Measurements from ENCODE around the gene BCAR1.
"Not testable (repeated sequence)": the region's sequence is repeated elsewhere in the genome, so short reads cannot be mapped to it uniquely, and the experiment has no call there.

Gene BCAR1

GRCh38 chr16:75222271-75222783 lies 29.1 kb downstream of the BCAR1 start:
- DNase-seq, result no peak

DNA sequence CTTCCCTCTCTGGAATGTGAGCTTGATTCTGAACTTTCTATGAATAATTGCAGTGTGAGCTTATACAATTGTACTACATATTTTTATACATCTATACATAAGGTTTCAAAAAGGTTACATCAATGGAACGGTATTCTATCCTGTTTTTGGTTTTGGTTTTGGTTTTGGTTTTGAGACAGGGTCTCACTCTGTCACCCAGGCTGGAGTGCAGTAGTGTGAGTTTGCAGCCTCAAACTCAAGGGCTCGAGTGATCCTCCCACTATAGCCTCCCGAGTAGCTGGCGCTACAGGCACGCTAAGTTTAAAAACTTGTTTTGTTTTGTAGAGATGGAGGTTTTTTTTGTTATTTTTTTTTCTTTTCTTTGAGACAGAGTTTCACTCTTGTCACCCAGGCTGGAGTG lies 31.6 kb downstream of the BCAR1 start:
- DNase-seq, result no peak

- DNase-seq, result no peak
Observed at GRCh38 chr16:75219088-75219487, 32.3 kb downstream of the BCAR1 start.

DNA sequence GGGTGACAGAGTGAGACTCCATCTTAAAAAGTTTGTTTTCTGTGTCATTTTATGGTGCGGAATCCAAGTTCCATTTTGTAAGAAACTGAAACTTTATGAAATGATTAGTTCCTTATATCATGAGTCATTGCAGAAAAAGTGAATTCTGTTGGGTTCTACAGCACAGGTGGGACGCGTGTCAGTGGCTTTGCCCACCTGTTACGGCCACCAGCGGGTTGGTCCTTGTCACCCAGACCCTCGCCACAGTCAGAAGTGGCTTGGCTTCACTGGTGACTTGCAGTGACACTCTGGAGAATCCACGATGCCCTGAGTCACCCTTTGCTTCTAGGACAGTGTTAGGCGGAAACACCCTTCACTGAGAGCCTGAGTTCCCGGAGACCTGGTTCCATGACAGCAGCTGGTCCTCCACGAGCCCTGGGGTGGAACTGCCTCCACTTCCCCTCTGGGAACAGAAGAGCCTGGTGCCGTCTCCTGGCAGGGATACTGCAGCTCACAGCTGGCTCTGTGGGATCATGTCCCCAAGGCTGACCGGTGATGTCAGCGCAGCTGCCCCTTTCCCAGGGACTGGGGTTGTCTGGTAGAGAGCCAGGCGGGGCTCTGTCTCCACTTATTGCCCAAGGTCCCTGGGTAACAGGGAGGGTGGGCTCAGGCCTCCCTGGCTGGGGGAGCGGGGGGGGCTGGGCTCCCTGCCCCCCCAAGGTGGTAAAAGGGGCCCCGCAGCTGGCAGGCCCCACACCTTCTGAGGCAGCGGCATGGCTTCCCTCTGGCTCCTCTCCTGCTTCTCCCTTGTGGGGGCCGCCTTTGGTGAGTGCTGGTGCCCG lies 33.0 kb downstream of the BCAR1 start, which contains the start of gene CTRB1:
Gene CTRB1 (plus strand): TSS at position 733 of the 821 bp plus-strand sequence. CDS start 20 bp downstream, at position 753.
- no peak for DNase-seq

DNA sequence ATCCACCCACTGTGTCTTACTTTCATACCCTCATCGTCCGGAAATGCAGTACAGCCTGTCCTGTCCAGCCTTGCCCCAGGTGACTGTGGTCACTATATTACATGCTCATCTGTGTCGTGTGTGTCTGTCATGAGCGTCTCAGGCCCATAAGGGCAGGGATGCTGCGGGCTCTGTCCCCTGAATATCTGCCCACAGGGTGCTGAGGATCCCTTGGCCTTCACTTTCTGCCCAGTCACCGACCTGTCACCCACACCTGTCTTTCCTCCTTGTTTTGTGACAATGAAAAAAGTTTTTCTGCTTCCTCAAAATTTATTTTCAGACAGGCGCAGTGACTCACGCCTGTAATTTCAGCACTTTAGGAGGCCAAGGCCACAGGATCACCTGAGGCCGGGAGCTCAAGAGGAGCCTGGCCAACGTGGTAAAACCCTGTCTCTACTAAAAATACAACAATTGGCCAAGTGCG lies 34.0 kb downstream of the BCAR1 start:
- DNase-seq, result no peak

- no peak for DNase-seq
Observed at GRCh38 chr16:75216576-75216975, 34.8 kb downstream of the BCAR1 start.

- no peak for DNase-seq
Observed at GRCh38 chr16:75216127-75216526, 35.3 kb downstream of the BCAR1 start.

GRCh38 chr16:75211286-75211685 lies 40.1 kb downstream of the BCAR1 start:
- not testable (repeated sequence) for DNase-seq

DNA sequence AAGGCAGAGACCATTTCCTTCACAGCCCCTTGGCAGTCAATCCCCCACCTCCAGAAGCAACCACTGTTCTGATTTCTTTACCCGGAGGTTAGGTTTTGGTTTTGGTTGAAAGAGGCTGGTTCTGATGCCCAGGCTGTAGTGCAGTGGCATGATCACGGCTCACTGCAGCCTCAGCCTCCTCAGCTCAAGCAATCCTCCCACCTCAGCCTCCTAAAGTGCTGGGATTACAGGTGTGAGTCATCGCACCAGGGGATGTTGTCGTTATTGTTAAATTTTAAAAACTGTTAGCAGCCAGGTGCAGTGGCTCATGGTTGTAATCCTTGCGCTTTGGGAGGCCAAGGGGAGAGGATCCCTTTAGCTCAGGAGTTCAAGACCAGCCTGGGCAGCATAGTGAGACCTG lies 41.5 kb downstream of the BCAR1 start:
- DNase-seq, result no peak

DNA sequence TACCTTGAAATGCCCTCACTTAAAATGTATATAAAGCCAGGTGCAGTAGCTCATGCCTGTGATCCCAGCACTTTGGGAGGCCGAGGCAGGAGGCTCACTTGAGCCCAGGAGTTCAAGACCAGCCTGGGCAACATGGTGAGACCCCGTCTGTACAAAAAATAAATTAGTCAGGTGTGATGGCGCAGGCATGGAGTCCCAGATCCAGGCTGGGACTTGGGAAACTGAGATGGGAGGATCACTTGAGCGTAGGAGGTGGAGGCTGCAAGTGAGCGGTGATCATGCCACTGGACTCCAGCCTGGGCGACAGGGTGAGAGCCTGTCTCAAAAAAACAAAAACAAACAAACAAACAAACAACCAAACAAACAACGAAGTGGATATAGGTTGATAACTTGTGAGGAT lies 41.9 kb downstream of the BCAR1 start:
- not testable (repeated sequence) for DNase-seq

- DNase-seq, result no peak
Observed at GRCh38 chr16:75208861-75209505, 42.4 kb downstream of the BCAR1 start.

DNA sequence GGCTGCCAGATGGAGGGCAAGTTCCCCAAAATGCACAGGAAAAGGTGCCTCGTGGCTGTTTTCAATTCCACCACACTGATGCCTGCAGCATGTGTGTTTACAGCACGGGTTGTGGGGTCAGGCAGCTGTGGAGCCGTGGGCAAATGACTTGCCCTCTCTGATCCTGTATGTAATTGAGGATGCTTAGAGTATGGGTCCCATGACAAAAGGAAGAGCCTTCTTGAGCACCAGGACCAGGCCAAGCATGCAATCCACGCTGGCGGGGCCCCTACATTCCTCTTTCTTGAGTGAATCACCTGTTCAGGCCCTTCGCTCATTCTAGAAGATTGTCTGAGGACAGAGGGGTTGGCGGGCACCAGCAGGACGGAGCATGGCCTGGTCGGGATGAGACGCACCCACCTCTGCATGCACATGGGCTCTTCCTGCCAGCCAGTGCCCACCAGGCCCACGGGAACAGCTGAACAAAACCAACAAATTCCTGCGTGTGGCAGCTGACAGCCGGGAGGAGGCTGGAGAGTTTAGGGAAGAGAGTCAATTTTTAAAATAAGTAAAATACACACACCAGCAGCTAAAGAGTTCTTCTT lies 43.1 kb downstream of the BCAR1 start:
- no peak for DNase-seq

DNA sequence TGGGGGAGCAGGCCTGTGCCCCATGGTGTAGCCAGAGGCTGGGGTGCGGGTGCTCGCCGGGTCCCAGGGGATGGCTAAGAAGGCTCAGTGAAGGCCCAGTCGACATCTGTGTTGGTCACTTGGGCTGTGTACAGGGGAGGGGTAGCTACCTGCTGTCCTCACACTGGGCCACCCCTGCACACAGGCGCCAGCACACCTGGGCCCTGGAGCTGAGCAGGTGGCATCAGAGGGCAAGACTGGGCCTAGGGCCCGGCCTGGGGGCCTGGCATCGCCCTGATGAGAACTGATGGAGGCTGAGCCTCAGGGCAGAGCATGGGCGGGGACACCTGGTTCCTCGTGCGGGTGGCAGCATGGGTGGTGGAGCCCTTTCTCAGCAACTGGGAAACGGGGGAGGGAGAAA lies 43.6 kb downstream of the BCAR1 start:
- DNase-seq, result no peak

GRCh38 chr16:75206749-75207451 lies 44.5 kb downstream of the BCAR1 start, which contains the start of gene CTRB2:
CTRB2 (minus strand) TSS chr16:75207161; CDS start chr16:75207141, 20 bp downstream.
- no peak for DNase-seq

- DNase-seq, result not testable (repeated sequence)
Observed at GRCh38 chr16:75205961-75206748, 45.3 kb downstream of the BCAR1 start.

- not testable (repeated sequence) for DNase-seq
Observed at GRCh38 chr16:75205438-75205837, 46.0 kb downstream of the BCAR1 start.

GRCh38 chr16:75204905-75205304 lies 46.5 kb downstream of the BCAR1 start:
- not testable (repeated sequence) for DNase-seq

DNA sequence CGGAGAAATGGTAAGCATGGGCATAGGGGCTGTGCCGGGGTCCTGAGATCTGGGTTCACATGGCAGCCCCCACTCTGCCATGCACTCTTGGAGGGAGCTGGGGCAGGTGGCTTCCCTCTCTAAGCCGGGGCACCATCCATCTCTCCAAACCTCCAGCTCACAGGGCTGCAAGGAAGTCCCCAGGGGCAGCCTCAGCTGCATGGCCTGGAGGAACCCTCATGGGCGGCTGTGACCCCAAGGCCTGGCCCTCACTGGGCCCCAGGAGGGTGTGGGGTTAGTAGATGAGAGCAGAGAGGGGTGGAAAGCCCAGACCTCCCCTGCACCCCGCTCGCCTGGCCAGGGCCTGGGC lies 47.0 kb downstream of the BCAR1 start:
- no peak for DNase-seq

- no peak for DNase-seq
Observed at GRCh38 chr16:75203667-75204409, 47.6 kb downstream of the BCAR1 start.

- no peak for DNase-seq
Observed at GRCh38 chr16:75203096-75203495, 48.3 kb downstream of the BCAR1 start.

DNA sequence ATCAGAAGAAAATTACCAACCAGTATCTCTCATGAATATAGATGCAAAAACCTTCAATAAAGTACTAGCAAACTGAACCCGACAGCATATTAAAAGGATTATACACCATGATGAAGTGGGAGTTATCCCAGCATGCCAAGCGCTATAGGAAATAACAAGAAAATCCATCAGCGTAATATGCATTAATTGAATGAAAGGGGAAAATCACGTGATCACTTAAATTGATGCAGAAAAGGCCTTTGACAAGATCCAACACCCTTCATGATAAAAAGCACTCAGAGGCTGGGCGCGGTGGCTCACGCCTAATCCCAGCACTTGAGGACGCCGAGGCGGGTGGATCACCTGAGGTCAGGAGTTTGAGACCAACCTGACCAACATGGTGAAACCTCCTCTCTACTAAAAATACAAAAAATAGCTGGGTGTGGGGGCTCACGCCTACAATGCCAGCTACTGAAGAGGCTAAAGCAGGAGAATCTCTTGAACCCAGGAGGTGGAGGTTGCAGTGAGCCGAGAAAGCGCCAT lies 49.3 kb downstream of the BCAR1 start:
- no peak for DNase-seq

All from effector CD4-positive, alpha-beta T cell (primary cell).